ENCODE results near the gene MYH4.

The MYH4 gene

GRCh38 chr17:10457952-10458351, 11.4 kb downstream of the MYH4 start:
- Mint-ChIP-seq H3K36me3 (ENCODE audit: low read depth) (no peaks in the 10 kb centered on the region), H3K27me3 (peaks cover 20% of the 10 kb centered on the region), H3K4me1 (ENCODE audit: low read depth) (no peaks in the 10 kb centered on the region), H3K9me3 (no peaks in the 10 kb centered on the region), H3K4me3 (no peak overlapping the region), H3K27ac (no peak overlapping the region)

- Mint-ChIP-seq H3K36me3 (ENCODE audit: low read depth) (no peaks in the 10 kb centered on the region), H3K27me3 (peaks cover 11% of the 10 kb centered on the region), H3K9me3 (no peaks in the 10 kb centered on the region)
These were observed 22.1 kb downstream of the MYH4 start for GRCh38 chr17:10447026-10447931.

GRCh38 chr17:10439816-10440215, 29.5 kb downstream of the MYH4 start:
- Mint-ChIP-seq H3K4me3 (no peak overlapping the region), H3K27me3 (peaks cover 33% of the 10 kb centered on the region), H3K9me3 (peaks cover 4% of the 10 kb centered on the region), H3K36me3 (ENCODE audit: low read depth) (no peaks in the 10 kb centered on the region), H3K27ac (no peak overlapping the region), H3K4me1 (ENCODE audit: low read depth) (no peaks in the 10 kb centered on the region)

More at GRCh38 chr17:10447026-10447931, 22.1 kb downstream of the MYH4 start:
- no peak overlapping the region for H3K27ac Mint-ChIP-seq
- H3K4me1 Mint-ChIP-seq (ENCODE audit: low read depth): no peaks in the 10 kb centered on the region
- H3K4me3 Mint-ChIP-seq: no peak overlapping the region

GRCh38 chr17:10435096-10435495, 34.3 kb downstream of the MYH4 start:
- peaks cover 7% of the 10 kb centered on the region for H3K9me3 Mint-ChIP-seq
- no peak overlapping the region for H3K4me3 Mint-ChIP-seq
- H3K27me3 Mint-ChIP-seq: peaks cover 34% of the 10 kb centered on the region
- no peaks in the 10 kb centered on the region for H3K4me1 Mint-ChIP-seq (ENCODE audit: low read depth)
- no peaks in the 10 kb centered on the region for H3K36me3 Mint-ChIP-seq (ENCODE audit: low read depth)
- no peak overlapping the region for H3K27ac Mint-ChIP-seq

GRCh38 chr17:10429421-10430045, 39.8 kb downstream of the MYH4 start:
- Mint-ChIP-seq H3K36me3 (ENCODE audit: low read depth) (no peaks in the 10 kb centered on the region), H3K27me3 (peaks cover 25% of the 10 kb centered on the region), H3K4me1 (ENCODE audit: low read depth) (no peaks in the 10 kb centered on the region), H3K27ac (no peak overlapping the region), H3K9me3 (peaks cover 4% of the 10 kb centered on the region), H3K4me3 (no peak overlapping the region)

- Mint-ChIP-seq H3K9me3 (peaks cover 4% of the 10 kb centered on the region), H3K4me1 (ENCODE audit: low read depth) (no peaks in the 10 kb centered on the region), H3K36me3 (ENCODE audit: low read depth) (no peaks in the 10 kb centered on the region), H3K27ac (no peak overlapping the region), H3K27me3 (peaks cover 25% of the 10 kb centered on the region), H3K4me3 (no peak overlapping the region)
These were observed 40.6 kb downstream of the MYH4 start for GRCh38 chr17:10428781-10429180.

GRCh38 chr17:10421900-10422542, 47.3 kb downstream of the MYH4 start, which contains the start of gene MYH8:
TSS of gene MYH8 (minus strand) at chr17:10421950. CDS start at chr17:10420227, 1,723 bp downstream.
- H3K4me1 Mint-ChIP-seq (ENCODE audit: low read depth): no peaks in the 10 kb centered on the region
- H3K27me3 Mint-ChIP-seq: peaks cover 15% of the 10 kb centered on the region
- no peaks in the 10 kb centered on the region for H3K9me3 Mint-ChIP-seq
- H3K4me3 Mint-ChIP-seq: no peak within 1 kb of the TSS
- no peaks in the 10 kb centered on the region for H3K36me3 Mint-ChIP-seq (ENCODE audit: low read depth)
- no peak within 1 kb of the TSS for H3K27ac Mint-ChIP-seq

- Mint-ChIP-seq H3K36me3 (ENCODE audit: low read depth) (no peaks in the 10 kb centered on the region), H3K27ac (no peak overlapping the region), H3K4me1 (ENCODE audit: low read depth) (no peaks in the 10 kb centered on the region), H3K27me3 (peaks cover 9% of the 10 kb centered on the region), H3K4me3 (no peak overlapping the region), H3K9me3 (no peaks in the 10 kb centered on the region)
These were observed 48.1 kb downstream of the MYH4 start for GRCh38 chr17:10421211-10421610.

GRCh38 chr17:10420811-10421210, 48.5 kb downstream of the MYH4 start:
- Mint-ChIP-seq H3K4me3 (no peak overlapping the region), H3K27me3 (peaks cover 12% of the 10 kb centered on the region), H3K36me3 (ENCODE audit: low read depth) (no peaks in the 10 kb centered on the region), H3K9me3 (no peaks in the 10 kb centered on the region), H3K4me1 (ENCODE audit: low read depth) (no peaks in the 10 kb centered on the region), H3K27ac (no peak overlapping the region)

GRCh38 chr17:10417431-10417830, 51.9 kb downstream of the MYH4 start:
- Mint-ChIP-seq H3K27ac (no peak overlapping the region), H3K9me3 (no peaks in the 10 kb centered on the region), H3K36me3 (ENCODE audit: low read depth) (no peaks in the 10 kb centered on the region), H3K27me3 (peaks cover 18% of the 10 kb centered on the region), H3K4me1 (ENCODE audit: low read depth) (no peaks in the 10 kb centered on the region), H3K4me3 (no peak overlapping the region)

- Mint-ChIP-seq H3K9me3 (no peaks in the 10 kb centered on the region), H3K36me3 (ENCODE audit: low read depth) (no peaks in the 10 kb centered on the region), H3K27me3 (peaks cover 22% of the 10 kb centered on the region), H3K27ac (no peak overlapping the region), H3K4me3 (no peak overlapping the region), H3K4me1 (ENCODE audit: low read depth) (no peaks in the 10 kb centered on the region)
These were observed 54.2 kb downstream of the MYH4 start for GRCh38 chr17:10415161-10415560.

- H3K27ac Mint-ChIP-seq: no peak overlapping the region
- no peaks in the 10 kb centered on the region for H3K9me3 Mint-ChIP-seq
- no peaks in the 10 kb centered on the region for H3K36me3 Mint-ChIP-seq (ENCODE audit: low read depth)
- peaks cover 7% of the 10 kb centered on the region for H3K27me3 Mint-ChIP-seq
- H3K4me3 Mint-ChIP-seq: no peak overlapping the region
- H3K4me1 Mint-ChIP-seq (ENCODE audit: low read depth): no peaks in the 10 kb centered on the region
These were observed 65.8 kb downstream of the MYH4 start for GRCh38 chr17:10403589-10403988.

GRCh38 chr17:10398352-10398751, 71.0 kb downstream of the MYH4 start:
- no peaks in the 10 kb centered on the region for H3K4me1 Mint-ChIP-seq (ENCODE audit: low read depth)
- peaks cover 20% of the 10 kb centered on the region for H3K27me3 Mint-ChIP-seq
- no peak overlapping the region for H3K27ac Mint-ChIP-seq
- no peak overlapping the region for H3K4me3 Mint-ChIP-seq
- no peaks in the 10 kb centered on the region for H3K9me3 Mint-ChIP-seq
- no peaks in the 10 kb centered on the region for H3K36me3 Mint-ChIP-seq (ENCODE audit: low read depth)

GRCh38 chr17:10396524-10397163, 72.7 kb downstream of the MYH4 start:
- Mint-ChIP-seq H3K27me3 (peaks cover 21% of the 10 kb centered on the region), H3K36me3 (ENCODE audit: low read depth) (no peaks in the 10 kb centered on the region), H3K4me1 (ENCODE audit: low read depth) (no peaks in the 10 kb centered on the region), H3K4me3 (no peak overlapping the region), H3K9me3 (no peaks in the 10 kb centered on the region), H3K27ac (no peak overlapping the region)
